ENCODE data around the gene CFAP74.

DNA sequence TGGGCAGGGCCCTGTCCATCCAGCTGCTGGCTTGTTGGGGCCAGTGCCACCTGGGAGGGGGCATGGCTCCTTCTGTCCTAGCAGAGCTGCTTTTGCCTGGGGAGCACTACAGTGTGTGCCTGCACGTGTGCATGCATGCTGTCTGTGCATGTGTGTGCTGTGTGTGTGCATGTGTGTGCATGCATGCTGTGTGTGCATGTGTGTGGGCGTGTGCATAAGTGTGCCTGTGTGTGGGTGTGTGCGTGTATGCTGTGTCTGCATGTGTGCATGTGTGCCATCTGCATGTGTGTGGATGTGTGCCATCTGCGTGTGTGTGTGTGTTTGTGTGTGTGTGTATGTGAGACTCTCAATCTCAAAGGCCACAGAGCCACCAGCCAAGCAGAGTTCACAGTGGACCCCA is 38.3 kb upstream of the CFAP74 start:
- TF ChIP-seq, protein P1, sequence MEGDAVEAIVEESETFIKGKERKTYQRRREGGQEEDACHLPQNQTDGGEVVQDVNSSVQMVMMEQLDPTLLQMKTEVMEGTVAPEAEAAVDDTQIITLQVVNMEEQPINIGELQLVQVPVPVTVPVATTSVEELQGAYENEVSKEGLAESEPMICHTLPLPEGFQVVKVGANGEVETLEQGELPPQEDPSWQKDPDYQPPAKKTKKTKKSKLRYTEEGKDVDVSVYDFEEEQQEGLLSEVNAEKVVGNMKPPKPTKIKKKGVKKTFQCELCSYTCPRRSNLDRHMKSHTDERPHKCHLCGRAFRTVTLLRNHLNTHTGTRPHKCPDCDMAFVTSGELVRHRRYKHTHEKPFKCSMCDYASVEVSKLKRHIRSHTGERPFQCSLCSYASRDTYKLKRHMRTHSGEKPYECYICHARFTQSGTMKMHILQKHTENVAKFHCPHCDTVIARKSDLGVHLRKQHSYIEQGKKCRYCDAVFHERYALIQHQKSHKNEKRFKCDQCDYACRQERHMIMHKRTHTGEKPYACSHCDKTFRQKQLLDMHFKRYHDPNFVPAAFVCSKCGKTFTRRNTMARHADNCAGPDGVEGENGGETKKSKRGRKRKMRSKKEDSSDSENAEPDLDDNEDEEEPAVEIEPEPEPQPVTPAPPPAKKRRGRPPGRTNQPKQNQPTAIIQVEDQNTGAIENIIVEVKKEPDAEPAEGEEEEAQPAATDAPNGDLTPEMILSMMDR (conservative IDR thresholded peaks at IDR 0.05; ENCODE audit: low read length): no peak
- no peak for TF ChIP-seq EZH2phosphoT487 (IDR thresholded peaks at IDR 0.05; ENCODE audit: borderline replicate concordance)
